Gastroesophageal sphincter (tissue), 4 donors: ENCODE results near the gene MLST8. TPM values are rescaled to one million over a fixed set of nuclear protein-coding genes. Genes with fewer than 3 reads are reported as not detected.
A peak's percentile ranks its signal among the peaks of the same experiment; 100 is the strongest.

Source experiments
- ATAC-seq: fragments of 150-250 bp; one replicate; pipeline ENCODE4 v1.9.1; 2016; ENCODE audit warnings: mild to moderate bottlenecking, moderate library complexity
- H3K27ac ChIP-seq, 4 donors: fragments of 200-600 bp; sonication (generic) in 3 of 4; 1 replicate in 3 of 4; 2 replicates in 1 of 4; pipeline ENCODE4 v1.5.1; 2016 to 2019
- H3K27me3 ChIP-seq: fragments of 200-600 bp; sonication (generic); one replicate; pipeline ENCODE4 v1.5.1; 2019
- H3K36me3 ChIP-seq, 2 donors: fragments of 200-600 bp; sonication (generic); one replicate each; pipeline ENCODE4 v1.5.1; 2019; ENCODE audit warnings: control low read depth in 1 of 2
- H3K4me1 ChIP-seq, 3 donors: fragments of 200-600 bp; sonication (generic); 1 replicate in 2 of 3; 2 replicates in 1 of 3; pipeline ENCODE4 v1.5.1; 2016 to 2019; ENCODE audit warnings: control low read depth in 2 of 3
- H3K4me3 ChIP-seq, 2 donors: fragments of 200-600 bp; sonication (generic); one replicate each; pipeline ENCODE4 v1.5.1; 2019; ENCODE audit warnings: mild to moderate bottlenecking in 1 of 2, moderate library complexity in 1 of 2
- H3K9me3 ChIP-seq, 3 donors: fragments of 200-600 bp; sonication (generic); one replicate each; pipeline ENCODE4 v1.5.1; 2017 to 2019; ENCODE audit warnings: control low read depth in 2 of 3
- EP300 ChIP-seq: sonication (generic); formaldehyde crosslinking; IDR thresholded peaks from one replicate; pipeline ENCODE4 v1.6.1; 2017; ENCODE audit warnings: antibody characterized with exemption, mild to moderate bottlenecking
- POLR2A ChIP-seq, 2 donors: fragments of 450-650 bp; IDR thresholded peaks; one replicate each; pipeline ENCODE4 v1.6.1; 2017; ENCODE audit warnings: antibody characterized with exemption in 2 of 2, mild to moderate bottlenecking in 2 of 2, moderate library complexity in 1 of 2
- POLR2AphosphoS5 ChIP-seq: sonication (generic); formaldehyde crosslinking; IDR thresholded peaks from one replicate; pipeline ENCODE4 v1.6.1; 2017; ENCODE audit warnings: antibody characterized with exemption
- WGBS, 2 donors: methylation state at CpG; one replicate each; pipeline ENCODE4 v1.1.5; 2018; ENCODE audit warnings: low coverage in 1 of 2; 5-methylcytosine and 5-hydroxymethylcytosine counted together
- total RNA-seq, 4 donors: library from RNA; depleted of rRNA; stranded (reverse); fragments of >200 nt; gene quantifications; one replicate each; pipeline ENCODE4 v1.1.0, GENCODE V29; 2016
- TF ChIP-seq, protein P1 (sequence below), 4 experiments: fragments of 200-600 bp in 2 of 4; fragments of 450-650 bp in 2 of 4; sonication (generic) in 1 of 4; IDR thresholded peaks; one replicate each; pipeline ENCODE4 v1.5.1; 2017 to 2019; ENCODE audit warnings: antibody characterized with exemption in 4 of 4, mild to moderate bottlenecking in 2 of 4, moderate library complexity in 2 of 4

The MLST8 gene
- 10 to 100 TPM; 29.0 to 50.8 (median 34.1) TPM for total RNA-seq

DNA sequence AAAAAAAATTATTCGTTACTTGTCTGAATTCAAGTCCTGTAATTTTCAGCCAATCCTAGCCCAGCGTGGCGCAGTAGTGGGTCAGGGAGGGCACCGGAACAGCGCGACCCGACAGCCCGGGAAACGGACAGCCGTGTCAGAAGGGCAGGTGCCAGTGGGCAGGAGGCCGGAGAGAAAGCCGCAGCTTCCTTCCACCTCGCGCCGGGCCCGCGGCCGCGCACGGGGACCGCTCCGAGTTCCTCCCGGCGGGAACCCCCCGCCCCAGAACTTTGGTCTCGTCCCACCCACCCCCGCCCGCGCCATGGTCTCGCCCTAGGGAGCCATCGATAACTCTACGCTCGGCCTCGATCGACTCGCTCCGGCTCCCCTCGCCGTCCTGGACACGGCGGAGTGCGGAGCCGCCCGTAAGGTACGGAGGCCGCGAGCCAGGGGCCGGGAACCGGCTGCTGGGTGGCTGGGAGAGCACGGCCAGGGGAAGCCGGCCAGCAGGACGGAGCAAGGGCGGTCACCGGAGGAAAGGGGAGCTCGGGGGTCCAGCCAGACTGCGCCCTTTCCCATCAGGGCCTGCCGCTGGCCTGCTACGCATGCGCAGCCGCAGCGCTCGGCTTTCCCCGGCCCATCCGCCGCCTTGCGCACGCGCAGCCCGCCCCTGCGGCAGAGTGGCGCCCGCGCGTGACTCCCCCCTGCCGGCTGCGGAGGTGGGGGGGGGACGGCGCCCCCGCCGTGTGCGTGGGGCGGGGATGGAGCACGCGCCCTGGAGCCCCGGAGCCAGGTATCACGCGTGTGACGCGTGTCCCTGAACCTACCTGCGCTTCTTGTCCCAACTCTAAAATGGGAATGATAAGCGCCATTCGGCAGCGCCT is at the start of gene MLST8:
Gene MLST8 (plus strand): TSS at position 351 of the 863 bp plus-strand sequence. CDS start 632 bp downstream, outside the sequence.
- no peaks in the 10 kb centered on the region for H3K9me3 ChIP-seq

GRCh38 chr16:2155977-2156848 is 49.0 kb upstream of the MLST8 start:
- TF ChIP-seq EP300 (no peak), POLR2AphosphoS5 (no peak), POLR2A (IDR thresholded peaks at IDR 0.05) (no peak)
- TF ChIP-seq, protein P1, sequence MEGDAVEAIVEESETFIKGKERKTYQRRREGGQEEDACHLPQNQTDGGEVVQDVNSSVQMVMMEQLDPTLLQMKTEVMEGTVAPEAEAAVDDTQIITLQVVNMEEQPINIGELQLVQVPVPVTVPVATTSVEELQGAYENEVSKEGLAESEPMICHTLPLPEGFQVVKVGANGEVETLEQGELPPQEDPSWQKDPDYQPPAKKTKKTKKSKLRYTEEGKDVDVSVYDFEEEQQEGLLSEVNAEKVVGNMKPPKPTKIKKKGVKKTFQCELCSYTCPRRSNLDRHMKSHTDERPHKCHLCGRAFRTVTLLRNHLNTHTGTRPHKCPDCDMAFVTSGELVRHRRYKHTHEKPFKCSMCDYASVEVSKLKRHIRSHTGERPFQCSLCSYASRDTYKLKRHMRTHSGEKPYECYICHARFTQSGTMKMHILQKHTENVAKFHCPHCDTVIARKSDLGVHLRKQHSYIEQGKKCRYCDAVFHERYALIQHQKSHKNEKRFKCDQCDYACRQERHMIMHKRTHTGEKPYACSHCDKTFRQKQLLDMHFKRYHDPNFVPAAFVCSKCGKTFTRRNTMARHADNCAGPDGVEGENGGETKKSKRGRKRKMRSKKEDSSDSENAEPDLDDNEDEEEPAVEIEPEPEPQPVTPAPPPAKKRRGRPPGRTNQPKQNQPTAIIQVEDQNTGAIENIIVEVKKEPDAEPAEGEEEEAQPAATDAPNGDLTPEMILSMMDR (IDR thresholded peaks at IDR 0.05), result no peak
- ATAC-seq, result no peak
- Histone ChIP-seq H3K36me3 (peaks cover 0 to 9% of the 10 kb centered on the region in 2 donors), H3K9me3 (no peaks in the 10 kb centered on the region), H3K27ac (peak overlapping the region; percentile 82 to 95 (median 94)), H3K4me3 (peak overlapping the region; percentile 66 to 77), H3K4me1 (peaks cover 3 to 90% (median 72%) of the 10 kb centered on the region in 3 donors), H3K27me3 (no peaks in the 10 kb centered on the region)
- 11 to 14% methylated on average over 5 to 12 of the region's 47 CpGs for whole genome bisulfite sequencing, 2 donors

More for the DNA sequence above, at the start of gene MLST8:
- H3K36me3 ChIP-seq, result peaks cover 0 to 37% of the 10 kb centered on the region in 2 donors
- peak within 1 kb of the TSS; percentile 94 to 100 (median 98) for H3K27ac ChIP-seq
- H3K27me3 ChIP-seq, result no peaks in the 10 kb centered on the region
- peak within 1 kb of the TSS; percentile 78 to 87 for H3K4me3 ChIP-seq
- peaks cover 0 to 27% (median 14%) of the 10 kb centered on the region in 3 donors for H3K4me1 ChIP-seq
- TF ChIP-seq, protein P1 (IDR thresholded peaks at IDR 0.05), result peak in 1 of 4 experiments; percentile 41
- peak; percentile 92 for TF ChIP-seq POLR2AphosphoS5
- TF ChIP-seq POLR2A (IDR thresholded peaks at IDR 0.05), result peak; percentile 89
- TF ChIP-seq EP300, result no peak
- 3 to 4% methylated on average over 5 to 12 of the region's 93 CpGs for WGBS, 2 donors
- ATAC-seq, result peak; percentile 93

DNA sequence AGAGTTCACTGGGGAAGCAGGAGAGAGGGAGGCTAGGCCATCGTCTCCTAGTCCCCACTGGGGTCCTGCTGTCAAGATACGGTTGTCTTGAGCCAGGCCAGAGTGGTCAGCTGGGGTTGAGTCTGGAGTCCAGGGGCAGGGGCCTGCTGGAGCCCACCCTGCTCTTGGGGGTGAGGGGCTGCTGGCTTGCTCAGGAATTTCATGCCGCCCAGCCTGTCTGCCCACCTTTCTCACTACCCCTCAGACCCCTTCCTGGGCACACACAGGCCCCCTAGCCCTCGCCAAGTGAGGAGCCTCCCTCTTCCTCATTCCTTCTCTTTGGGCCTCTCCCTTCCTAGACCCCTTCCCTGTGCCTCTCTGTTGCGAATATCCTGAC is 48.4 kb upstream of the MLST8 start:
- no peak for TF ChIP-seq POLR2A (IDR thresholded peaks at IDR 0.05)
- TF ChIP-seq EP300, result no peak
- TF ChIP-seq, protein P1 (IDR thresholded peaks at IDR 0.05), result no peak
- no peak for TF ChIP-seq POLR2AphosphoS5
- H3K36me3 ChIP-seq, result peaks cover 0 to 3% of the 10 kb centered on the region in 2 donors
- peak overlapping the region; percentile 82 to 95 (median 94) for H3K27ac ChIP-seq
- WGBS, 2 donors, result 31% methylated on average over 3 of the region's 5 CpGs; no CpG with 5 or more reads in 1 of the 2 donors
- peak overlapping the region in 1 of 2 donors; percentile 77 for H3K4me3 ChIP-seq
- H3K4me1 ChIP-seq, result peaks cover 3 to 90% (median 68%) of the 10 kb centered on the region in 3 donors
- no peaks in the 10 kb centered on the region for H3K9me3 ChIP-seq
- H3K27me3 ChIP-seq, result no peaks in the 10 kb centered on the region
- ATAC-seq, result no peak

GRCh38 chr16:2157480-2158261 is 47.6 kb upstream of the MLST8 start:
- 90% methylated on average over 2 of the region's 27 CpGs; no CpG with 5 or more reads in 1 of the 2 donors for WGBS, 2 donors
- H3K36me3 ChIP-seq, result no peaks in the 10 kb centered on the region
- no peak for ATAC-seq
- H3K27me3 ChIP-seq, result no peaks in the 10 kb centered on the region
- peak overlapping the region; percentile 82 to 95 (median 94) for H3K27ac ChIP-seq
- no peaks in the 10 kb centered on the region for H3K9me3 ChIP-seq
- H3K4me1 ChIP-seq, result peaks cover 3 to 90% (median 66%) of the 10 kb centered on the region in 3 donors
- H3K4me3 ChIP-seq, result peak overlapping the region in 1 of 2 donors; percentile 77
- TF ChIP-seq, protein P1 (IDR thresholded peaks at IDR 0.05), result no peak
- TF ChIP-seq POLR2AphosphoS5 (no peak), EP300 (no peak), POLR2A (IDR thresholded peaks at IDR 0.05) (no peak)
